A549 treated with AZD2906 at 1 μM for 4 hours (cell line): ENCODE data around the gene PKP4. TPM values are rescaled to one million over a fixed set of nuclear protein-coding genes. Genes with fewer than 3 reads are reported as not detected.

Experiments used
- total RNA-seq: library from RNA; stranded (reverse); fragments of 200-300 nt; extraction: Qiagen RNA extraction; gene quantifications from 5 replicates; pipeline ENCODE4 v1.2.3, GENCODE V29; 2022

Gene PKP4
- 21.5 to 28.1 TPM (median 24.6 TPM) in 5 replicates for total RNA-seq

GRCh38 chr2:158456309-158457066 lies at the start of gene PKP4, which contains the start of gene CCDC148:
PKP4 (plus strand) TSS chr2:158456952; CDS start chr2:158533185, 76,233 bp downstream.
CCDC148 (minus strand) TSS chr2:158456753; CDS start chr2:158456439, 314 bp downstream.

Other genes with a start within 250 kb of the PKP4 start
- gene CCDC148, start 199 bp upstream of the PKP4 start, total RNA-seq: 0.22 to 0.62 TPM (median 0.39 TPM) in 5 replicates